Caco-2 (cell line): ENCODE results near the gene TENM4. TPM values are rescaled to one million over a fixed set of nuclear protein-coding genes. Genes with fewer than 3 reads are reported as not detected.

Experiments used
- BruUV-seq: library from RNA; stranded (reverse); fragments of 400-500 nt; replicated peaks from 2 replicates; lab custom pipeline; 2021; lab: Mats Ljungman, UMichigan
- CTCF ChIA-PET: fragments of 300-600 bp; sonication (Branson Sonifier 250); formaldehyde crosslinking; loops from one replicate; lab custom pipeline; 2022; ENCODE audit warnings: antibody characterized with exemption; lab: Charles Lee
- POLR2A ChIA-PET: fragments of 300-600 bp; sonication (Branson Sonifier 250); formaldehyde crosslinking; loops from one replicate; lab custom pipeline; 2022; ENCODE audit warnings: antibody characterized with exemption; lab: Charles Lee
- DNase-seq, 2 experiments: peaks; one replicate each; pipeline versions ENCODE4 v3.0.0 to v3.0.0-alpha.2; 2020 to 2022
- H3K27me3 ChIP-seq: replicated peaks from 2 replicates; pipeline ENCODE4 v1.6.0; 2011; ENCODE audit warnings: low read length; ENCODE audit not compliant: control insufficient read depth, insufficient read depth
- H3K36me3 ChIP-seq: 2 replicates; pipeline ENCODE4 v1.5.1; 2011; ENCODE audit warnings: low read length; ENCODE audit not compliant: control insufficient read depth, insufficient read depth
- H3K4me1 ChIP-seq: fragments of 250-450 bp; sonication (Bioruptor Pico); 2 replicates; pipeline ENCODE4 v1.5.1; 2020; ENCODE audit warnings: mild to moderate bottlenecking
- H3K4me3 ChIP-seq: 2 replicates; pipeline ENCODE4 v1.5.1; 2011; ENCODE audit warnings: low read depth, mild to moderate bottlenecking, control low read depth, low read length
- H3K9me3 ChIP-seq: fragments of 250-450 bp; sonication (Bioruptor Pico); 2 replicates; pipeline ENCODE4 v1.5.1; 2020; ENCODE audit warnings: mild to moderate bottlenecking, moderate library complexity
- H3K27ac Mint-ChIP-seq: one replicate; pipeline ENCODE4 v1.8.0; 2022; ENCODE audit warnings: mixed read lengths; ENCODE audit not compliant: unreplicated experiment
- H3K27me3 Mint-ChIP-seq: one replicate; pipeline ENCODE4 v1.8.0; 2022; ENCODE audit warnings: mixed read lengths; ENCODE audit not compliant: insufficient read depth, unreplicated experiment
- H3K36me3 Mint-ChIP-seq: one replicate; pipeline ENCODE4 v1.8.0; 2022; ENCODE audit warnings: mild to moderate bottlenecking, mixed read lengths; ENCODE audit not compliant: insufficient read depth, unreplicated experiment
- H3K4me1 Mint-ChIP-seq: one replicate; pipeline ENCODE4 v1.8.0; 2022; ENCODE audit warnings: low read depth, mixed read lengths; ENCODE audit not compliant: unreplicated experiment
- H3K4me3 Mint-ChIP-seq: one replicate; pipeline ENCODE4 v1.8.0; 2022; ENCODE audit warnings: mild to moderate bottlenecking, moderate library complexity, mixed read lengths; ENCODE audit not compliant: unreplicated experiment
- H3K9me3 Mint-ChIP-seq: one replicate; pipeline ENCODE4 v1.8.0; 2022; ENCODE audit warnings: mixed read lengths; ENCODE audit not compliant: unreplicated experiment
- CTCF ChIP-seq, 2 experiments: fragments of 200-600 bp in 1 of 2; IDR thresholded peaks; 1 replicate in 1 of 2; 2 replicates in 1 of 2; pipeline versions ENCODE4 v1.5.1 to v1.8.0; 2011 to 2022; ENCODE audit warnings: antibody characterized with exemption in 1 of 2, control low read depth in 1 of 2, inconsistent platforms in 1 of 2, low read depth in 1 of 2, low read length in 1 of 2, mild to moderate bottlenecking in 1 of 2, moderate library complexity in 1 of 2; ENCODE audit not compliant: insufficient read depth in 1 of 2, severe bottlenecking in 1 of 2, unreplicated experiment in 1 of 2
- intact Hi-C: fragments of 100-400 bp; cut with micrococcal nuclease; formaldehyde crosslinking; loops from one replicate; pipeline ENCODE4 v1.10.0; 2022; ENCODE audit not compliant: unreplicated experiment
- total RNA-seq: library from RNA; stranded (reverse); gene quantifications from 2 replicates; pipeline ENCODE4 v1.2.3, GENCODE V29; 2022

Gene TENM4
- total RNA-seq, 1 experiment from 2014 or later = 1.1 TPM

- ChIA-PET CTCF (no interaction called here), POLR2A (no interaction called here)
- no TSS peak for BruUV-seq
- Histone ChIP-seq H3K27me3 (no peaks in the 10 kb centered on the region; the same call in 1 of the 2 replicates), H3K9me3 (no peaks in the 10 kb centered on the region), H3K4me1 (no peaks in the 10 kb centered on the region), H3K36me3 (no peaks in the 10 kb centered on the region), H3K4me3 (no peak overlapping the region)
- TF ChIP-seq CTCF (IDR thresholded peaks at IDR 0.05; ENCODE audit: insufficient read depth in 1 of 2, low read depth in 1 of 2, low read length in 1 of 2, severe bottlenecking in 1 of 2, unreplicated experiment in 1 of 2) = no peak
- intact Hi-C loops = no loop called here
- H3K36me3 Mint-ChIP-seq = no peaks in the 10 kb centered on the region
- no peak overlapping the region for H3K27ac Mint-ChIP-seq
- peaks cover 10% of the 10 kb centered on the region for H3K27me3 Mint-ChIP-seq
- no peak for DNase-seq
- no peaks in the 10 kb centered on the region for H3K9me3 Mint-ChIP-seq
- H3K4me3 Mint-ChIP-seq = no peak overlapping the region
- no peaks in the 10 kb centered on the region for H3K4me1 Mint-ChIP-seq
Measured at GRCh38 chr11:79241852-79242241, 199.0 kb downstream of the TENM4 start.

- CTCF ChIA-PET = no interaction called here
- BruUV-seq = no TSS peak
- no peak overlapping the region for H3K4me3 Mint-ChIP-seq
Measured at GRCh38 chr11:79241205-79241851, 199.5 kb downstream of the TENM4 start.

GRCh38 chr11:79237703-79238102 lies 203.1 kb downstream of the TENM4 start:
- Mint-ChIP-seq H3K27ac (no peak overlapping the region), H3K9me3 (no peaks in the 10 kb centered on the region), H3K4me3 (no peak overlapping the region), H3K36me3 (no peaks in the 10 kb centered on the region), H3K4me1 (no peaks in the 10 kb centered on the region), H3K27me3 (peaks cover 4% of the 10 kb centered on the region)
- Histone ChIP-seq H3K4me1 (no peaks in the 10 kb centered on the region), H3K4me3 (no peak overlapping the region), H3K36me3 (no peaks in the 10 kb centered on the region), H3K27me3 (no peaks in the 10 kb centered on the region), H3K9me3 (no peaks in the 10 kb centered on the region)
- intact Hi-C loops = no loop called here
- TF ChIP-seq CTCF (IDR thresholded peaks at IDR 0.05; ENCODE audit: insufficient read depth in 1 of 2, low read depth in 1 of 2, low read length in 1 of 2, severe bottlenecking in 1 of 2, unreplicated experiment in 1 of 2) = no peak
- no TSS peak for BruUV-seq
- CTCF ChIA-PET = no interaction called here
- POLR2A ChIA-PET = no interaction called here
- no peak for DNase-seq

More at GRCh38 chr11:79241205-79241851, 199.5 kb downstream of the TENM4 start:
- no peak overlapping the region for H3K27ac Mint-ChIP-seq
- Histone ChIP-seq H3K27me3 (no peaks in the 10 kb centered on the region; the same call in 1 of the 2 replicates), H3K9me3 (no peaks in the 10 kb centered on the region), H3K36me3 (no peaks in the 10 kb centered on the region), H3K4me3 (no peak overlapping the region), H3K4me1 (no peaks in the 10 kb centered on the region)
- H3K36me3 Mint-ChIP-seq = no peaks in the 10 kb centered on the region
- intact Hi-C loops = no loop called here
- POLR2A ChIA-PET = no interaction called here
- H3K9me3 Mint-ChIP-seq = no peaks in the 10 kb centered on the region
- H3K4me1 Mint-ChIP-seq = no peaks in the 10 kb centered on the region
- TF ChIP-seq CTCF (IDR thresholded peaks at IDR 0.05; ENCODE audit: insufficient read depth in 1 of 2, low read depth in 1 of 2, low read length in 1 of 2, severe bottlenecking in 1 of 2, unreplicated experiment in 1 of 2) = no peak
- peaks cover 6% of the 10 kb centered on the region for H3K27me3 Mint-ChIP-seq
- no peak for DNase-seq
